HepG2 (cell line): ENCODE data around the gene RBAK. TPM values are rescaled to one million over a fixed set of nuclear protein-coding genes. Genes with fewer than 3 reads are reported as not detected.
"Not testable (repeated sequence)": the region's sequence is repeated elsewhere in the genome, so short reads cannot be mapped to it uniquely, and the experiment has no call there.

Source experiments
- ATAC-seq: fragments of 200-7000 bp; cut with Tn5 transposase; 3 replicates; pipeline ENCODE4 v1.9.1; 2020; ENCODE audit warnings: mild to moderate bottlenecking, moderate library complexity
- BruUV-seq: library from RNA; stranded (reverse); fragments of 400-500 nt; replicated peaks from 2 replicates; lab custom pipeline; 2021; lab: Mats Ljungman, UMichigan
- CTCF ChIA-PET: fragments of 300-600 bp; formaldehyde crosslinking; extraction: SDS; loops from one replicate; lab custom pipeline; 2021; ENCODE audit warnings: low total read pairs, inconsistent platforms, low intra/inter-chr PET ratio; lab: Yijun Ruan, JAX
- POLR2A ChIA-PET: fragments of 350-600 bp; sonication (Branson Sonifier 250); formaldehyde crosslinking; loops from one replicate; lab custom pipeline; 2020; ENCODE audit warnings: antibody characterized with exemption, inconsistent platforms; lab: Yijun Ruan, JAX
- DNase-seq: peaks from one replicate; pipeline ENCODE4 v3.0.0-alpha.2; 2015; ENCODE audit warnings: low spot score
- FAIRE-seq: peaks from 3 replicates; lab custom pipeline; 2011; peaks lifted over from hg19 to GRCh38; lab: Jason Lieb, UNC
- H2AFZ ChIP-seq: one replicate; pipeline ENCODE4 v1.6.1; 2011; ENCODE audit warnings: low read length, inconsistent platforms
- H3K27ac ChIP-seq: fragments of 300-600 bp; 3 replicates; pipeline ENCODE4 v1.8.0; 2011; ENCODE audit warnings: mixed run types, mild to moderate bottlenecking, mixed read lengths, low read length, inconsistent platforms; ENCODE audit not compliant: insufficient read depth; ENCODE audit errors: extremely low read length
- H3K27me3 ChIP-seq, 2 experiments: fragments of 200-600 bp in 1 of 2; 2 replicates in 1 of 2; 3 replicates in 1 of 2; pipeline versions ENCODE4 v1.6.0 to v1.8.0; 2011; ENCODE audit warnings: low read length in 2 of 2, mild to moderate bottlenecking in 2 of 2, moderate library complexity in 2 of 2, inconsistent platforms in 1 of 2; ENCODE audit not compliant: insufficient read depth in 2 of 2, control insufficient read depth in 1 of 2
- H3K36me3 ChIP-seq, 2 experiments: fragments of 200-600 bp in 1 of 2; replicated peaks in 1 of 2; 2 replicates in 1 of 2; 3 replicates in 1 of 2; pipeline versions ENCODE4 v1.5.1 to v1.8.0; 2011; ENCODE audit warnings: low read length in 2 of 2, inconsistent platforms in 1 of 2; ENCODE audit not compliant: insufficient read depth in 2 of 2, control insufficient read depth in 1 of 2
- H3K4me1 ChIP-seq: 2 replicates; pipeline ENCODE4 v1.5.1; 2012; ENCODE audit warnings: low read length, inconsistent platforms; ENCODE audit not compliant: insufficient read depth
- H3K4me2 ChIP-seq: 2 replicates; pipeline ENCODE4 v1.6.0; 2011; ENCODE audit warnings: low read depth, low read length, inconsistent platforms
- H3K4me3 ChIP-seq, 3 experiments: fragments of 200-600 bp in 1 of 3; sonication (generic), shearing (Covaris generic) in 1 of 3; replicated peaks in 1 of 3; 2 replicates each; pipeline ENCODE4 v1.5.1; 2011 to 2016; ENCODE audit warnings: low read length in 3 of 3, inconsistent platforms in 2 of 3, low read depth in 2 of 3, mild to moderate bottlenecking in 2 of 3, control low read depth in 1 of 3, mixed read lengths in 1 of 3; ENCODE audit not compliant: insufficient read depth in 1 of 3
- H3K79me2 ChIP-seq: one replicate; pipeline ENCODE4 v1.6.1; 2011; ENCODE audit warnings: low read length, inconsistent platforms; ENCODE audit not compliant: insufficient read depth
- H3K9ac ChIP-seq: 2 replicates; pipeline ENCODE4 v1.6.0; 2011; ENCODE audit warnings: mild to moderate bottlenecking, low read depth, low read length, inconsistent platforms; ENCODE audit not compliant: insufficient read depth
- H3K9me3 ChIP-seq: 2 replicates; pipeline ENCODE4 v1.5.1; 2012; ENCODE audit warnings: mild to moderate bottlenecking, low read length
- H4K20me1 ChIP-seq: 2 replicates; pipeline ENCODE4 v1.6.0; 2011; ENCODE audit warnings: inconsistent platforms, mild to moderate bottlenecking, low read length, moderate library complexity; ENCODE audit not compliant: insufficient read depth
- GABPA ChIP-seq, 2 experiments: IDR thresholded peaks; 2 replicates each; pipeline ENCODE4 v1.6.1; 2011 to 2016; ENCODE audit warnings: low read depth in 2 of 2, low read length in 1 of 2, missing biosample characterization in 1 of 2, missing genetic modification characterization in 1 of 2
- GABPB1 ChIP-seq: IDR thresholded peaks from 2 replicates; pipeline ENCODE4 v1.6.1; 2016; ENCODE audit warnings: mild to moderate bottlenecking, missing genetic modification reagents, moderate library complexity, missing compliant biosample characterization
- KAT8 ChIP-seq: IDR thresholded peaks from 2 replicates; pipeline ENCODE4 v1.6.1; 2016; ENCODE audit warnings: missing genetic modification reagents, missing compliant biosample characterization
- SP2 ChIP-seq: sonication (generic); formaldehyde crosslinking; IDR thresholded peaks from 2 replicates; pipeline ENCODE4 v1.5.1; 2020; ENCODE audit warnings: mild to moderate bottlenecking, missing genetic modification reagents
- SRF ChIP-seq: IDR thresholded peaks from 2 replicates; pipeline ENCODE4 v1.6.1; 2011; ENCODE audit warnings: mild to moderate bottlenecking, low read depth, low read length, moderate library complexity
- TFAP4 ChIP-seq: sonication (generic); IDR thresholded peaks from 2 replicates; pipeline ENCODE4 v1.6.1; 2016; ENCODE audit warnings: low read depth, borderline replicate concordance
- ZEB1 ChIP-seq: IDR thresholded peaks from 2 replicates; pipeline ENCODE4 v1.6.1; 2012; ENCODE audit warnings: mild to moderate bottlenecking, low read depth, inconsistent platforms; ENCODE audit not compliant: insufficient replicate concordance
- ZNF362 ChIP-seq: sonication (generic); formaldehyde crosslinking; IDR thresholded peaks from 2 replicates; pipeline ENCODE4 v1.4.0; 2020; ENCODE audit warnings: missing genetic modification reagents, mild to moderate bottlenecking, borderline replicate concordance
- ZNF770 ChIP-seq: sonication (generic); formaldehyde crosslinking; IDR thresholded peaks from 2 replicates; pipeline ENCODE4 v1.5.0; 2020; ENCODE audit warnings: mild to moderate bottlenecking, missing genetic modification reagents
- WGBS: methylation state at CpG from one replicate; pipeline ENCODE4 v1.1.6; 2017; ENCODE audit warnings: low lambda C conversion rate; 5-methylcytosine and 5-hydroxymethylcytosine counted together
- in situ Hi-C: cut with HindIII; loops from 2 replicates; pipeline ENCODE4 v1.10.0; 2017; ENCODE audit warnings: low pct_unique_long_range_greater_than_20kb; ENCODE audit not compliant: extremely low pct_ligation_motif_present
- intact Hi-C: fragments of 100-400 bp; cut with micrococcal nuclease; formaldehyde crosslinking; loops from one replicate; pipeline ENCODE4 v1.10.0; 2022; ENCODE audit not compliant: unreplicated experiment
- polyA plus RNA-seq, 8 experiments: library from polyadenylated mRNA; depleted of rRNA in 3 of 8; stranded (reverse) in 7 of 8; unstranded in 1 of 8; fragments of >200 nt; fragmentation: Illumina TruSeq in 4 of 8; extraction: Trizol in 4 of 8; gene quantifications; 2 replicates each; pipeline versions ENCODE4 v1.2.1 to v1.2.3, GENCODE V29; 2011 to 2016; ENCODE audit warnings: low read depth in 4 of 8, missing spikeins in 1 of 8, mixed read lengths in 1 of 8; ENCODE audit not compliant: insufficient read depth in 1 of 8
- total RNA-seq, 5 experiments: library from RNA; depleted of rRNA; stranded (reverse); fragments of >200 nt; fragmentation: Illumina TruSeq; extraction: Trizol; gene quantifications; 2 replicates each; pipeline ENCODE4 v1.2.3, GENCODE V29; 2016; ENCODE audit warnings: low read depth in 1 of 5
- TF ChIP-seq, protein P1 (sequence below): sonication (generic); formaldehyde crosslinking; IDR thresholded peaks from 2 replicates; pipeline ENCODE4 v1.5.0; 2020; ENCODE audit warnings: mild to moderate bottlenecking, missing genetic modification reagents, moderate library complexity

Gene RBAK
- total and polyA plus RNA-seq, 2 of the 13 experiments (the other 11 are each of a cell fraction or from before 2014, with no cell fraction given) = 4.4 to 11.8 TPM

GRCh38 chr7:5088228-5088833 is 42.7 kb downstream of the RBAK start:
- POLR2A ChIA-PET = interaction anchor here (0.6 kb wide), 1 partner anchor 12 kb away, joined by 3 read pairs; no protein-coding TSS in a partner anchor
- not testable (repeated sequence) for H3K27me3 ChIP-seq, H3K9ac ChIP-seq, H3K9me3 ChIP-seq, BruUV-seq, H3K27ac ChIP-seq
- peaks cover 11% of the 10 kb centered on the region; the same call in 1 of the 2 replicates for H3K4me1 ChIP-seq
- intact Hi-C loops = loop anchor here (5.0 kb wide), 1 partner anchor 116 kb away; no protein-coding TSS in a partner anchor
- peak overlapping the region in 1 of 3 experiments; percentile 12; a peak in 1 of 6 replicates for H3K4me3 ChIP-seq
- ATAC-seq = peak; percentile 77
- TF ChIP-seq, protein P1, sequence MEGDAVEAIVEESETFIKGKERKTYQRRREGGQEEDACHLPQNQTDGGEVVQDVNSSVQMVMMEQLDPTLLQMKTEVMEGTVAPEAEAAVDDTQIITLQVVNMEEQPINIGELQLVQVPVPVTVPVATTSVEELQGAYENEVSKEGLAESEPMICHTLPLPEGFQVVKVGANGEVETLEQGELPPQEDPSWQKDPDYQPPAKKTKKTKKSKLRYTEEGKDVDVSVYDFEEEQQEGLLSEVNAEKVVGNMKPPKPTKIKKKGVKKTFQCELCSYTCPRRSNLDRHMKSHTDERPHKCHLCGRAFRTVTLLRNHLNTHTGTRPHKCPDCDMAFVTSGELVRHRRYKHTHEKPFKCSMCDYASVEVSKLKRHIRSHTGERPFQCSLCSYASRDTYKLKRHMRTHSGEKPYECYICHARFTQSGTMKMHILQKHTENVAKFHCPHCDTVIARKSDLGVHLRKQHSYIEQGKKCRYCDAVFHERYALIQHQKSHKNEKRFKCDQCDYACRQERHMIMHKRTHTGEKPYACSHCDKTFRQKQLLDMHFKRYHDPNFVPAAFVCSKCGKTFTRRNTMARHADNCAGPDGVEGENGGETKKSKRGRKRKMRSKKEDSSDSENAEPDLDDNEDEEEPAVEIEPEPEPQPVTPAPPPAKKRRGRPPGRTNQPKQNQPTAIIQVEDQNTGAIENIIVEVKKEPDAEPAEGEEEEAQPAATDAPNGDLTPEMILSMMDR = peak; percentile 37
- TF ChIP-seq SRF = 0 out of 2 replicates have a peak, but pooled peaks have one; percentile 21
- TF ChIP-seq KAT8 (CRISPR knock-in tag) = 0 out of 2 replicates have a peak, but pooled peaks have one; percentile 29
- 0 out of 2 replicates have a peak, but pooled peaks have one; percentile 30 for TF ChIP-seq SP2 (CRISPR knock-in tag)
- peak; percentile 89 for TF ChIP-seq ZNF362 (CRISPR knock-in tag)
- peak; percentile 62 for TF ChIP-seq GABPB1 (CRISPR knock-in tag)
- TF ChIP-seq TFAP4 = peak; percentile 28; the same call in 1 of the 2 replicates
- TF ChIP-seq ZEB1 = peak; percentile 37
- TF ChIP-seq ZNF770 = peak; percentile 84
- TF ChIP-seq GABPA (IDR thresholded peaks at IDR 0.05; ENCODE audit: low read depth, low read length) = peak; percentile 23
- peak; percentile 78 for TF ChIP-seq GABPA (CRISPR knock-in tag; IDR thresholded peaks at IDR 0.05; ENCODE audit: low read depth)
- TF ChIP-seq, all 625 proteins: peak for 10; not testable (repeated sequence) for 615
- not testable (repeated sequence) for FAIRE-seq, H4K20me1 ChIP-seq, H3K36me3 ChIP-seq, H2AFZ ChIP-seq, H3K79me2 ChIP-seq
- WGBS = 27% methylated on average over 11 of the region's 12 CpGs
- peak overlapping the region; percentile 43; the same call in 1 of the 2 replicates for H3K4me2 ChIP-seq
- CTCF ChIA-PET = interaction anchor here (1.2 kb wide), 1 partner anchor 258 kb away, joined by 7 read pairs; no protein-coding TSS in a partner anchor
- DNase-seq = peak; percentile 73
- in situ Hi-C loops = loop anchor here (5.0 to 10.0 kb wide), 2 partner anchors 256 to 294 kb away; no protein-coding TSS in a partner anchor
